NOMO-1 treated with DMSO at 0.1 percent for 48 hours (cell line): ENCODE data around the gene CELA2B.
A peak's percentile ranks its signal among the peaks of the same experiment; 100 is the strongest.
"Not testable (repeated sequence)": the region's sequence is repeated elsewhere in the genome, so short reads cannot be mapped to it uniquely, and the experiment has no call there.

Experiments
- DNase-seq: peaks from one replicate; lab custom pipeline; 2025; ENCODE audit not compliant: unreplicated experiment; lab: John Stamatoyannopoulos, UW

CELA2B gene

DNA sequence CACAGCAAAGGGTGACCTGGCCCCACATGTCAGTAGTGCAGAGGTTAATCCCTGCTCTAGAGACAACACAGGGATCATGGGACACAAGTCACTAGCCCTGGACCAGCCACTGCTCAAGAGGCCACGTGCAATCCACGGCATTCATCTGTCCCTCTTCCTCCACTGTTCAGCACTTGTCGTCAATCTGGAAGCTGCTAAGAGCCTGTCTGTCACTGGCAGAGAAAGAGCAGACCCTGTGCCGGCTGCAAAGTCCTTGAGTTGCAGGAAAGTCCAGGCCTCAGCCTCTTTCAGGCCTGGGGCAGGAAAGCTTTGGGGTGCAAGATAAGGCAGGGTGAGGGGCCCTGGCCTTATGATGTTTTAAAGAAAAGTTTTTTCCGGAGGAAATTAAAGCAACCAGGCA, 16.7 kb downstream of the CELA2B start:
- no peak for DNase-seq

DNA sequence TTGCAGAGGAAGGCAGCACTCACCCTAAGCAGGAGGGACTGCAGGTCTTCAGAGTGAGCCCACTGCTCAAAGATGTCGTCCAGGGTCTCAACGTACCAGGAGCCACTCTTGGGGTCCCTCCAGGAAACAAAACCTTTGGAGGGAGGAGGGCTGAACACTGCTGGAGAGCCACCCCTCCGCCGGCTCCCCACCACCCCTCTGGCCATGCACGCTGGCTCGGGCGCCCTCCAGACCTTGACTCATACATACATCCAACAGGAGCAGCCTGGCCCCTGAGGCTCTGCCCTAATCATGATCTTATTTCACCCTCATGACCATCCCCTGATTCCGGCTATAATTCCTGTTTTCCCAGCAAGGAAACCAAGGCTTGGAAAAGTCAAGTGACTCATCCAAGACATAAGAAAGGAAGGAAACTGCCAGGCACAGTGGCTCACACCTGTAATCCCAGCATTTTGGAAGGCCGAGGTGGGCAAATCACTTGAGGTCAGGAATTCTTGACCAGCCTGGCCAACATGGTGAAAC, 18.0 kb downstream of the CELA2B start:
- DNase-seq = no peak

DNA sequence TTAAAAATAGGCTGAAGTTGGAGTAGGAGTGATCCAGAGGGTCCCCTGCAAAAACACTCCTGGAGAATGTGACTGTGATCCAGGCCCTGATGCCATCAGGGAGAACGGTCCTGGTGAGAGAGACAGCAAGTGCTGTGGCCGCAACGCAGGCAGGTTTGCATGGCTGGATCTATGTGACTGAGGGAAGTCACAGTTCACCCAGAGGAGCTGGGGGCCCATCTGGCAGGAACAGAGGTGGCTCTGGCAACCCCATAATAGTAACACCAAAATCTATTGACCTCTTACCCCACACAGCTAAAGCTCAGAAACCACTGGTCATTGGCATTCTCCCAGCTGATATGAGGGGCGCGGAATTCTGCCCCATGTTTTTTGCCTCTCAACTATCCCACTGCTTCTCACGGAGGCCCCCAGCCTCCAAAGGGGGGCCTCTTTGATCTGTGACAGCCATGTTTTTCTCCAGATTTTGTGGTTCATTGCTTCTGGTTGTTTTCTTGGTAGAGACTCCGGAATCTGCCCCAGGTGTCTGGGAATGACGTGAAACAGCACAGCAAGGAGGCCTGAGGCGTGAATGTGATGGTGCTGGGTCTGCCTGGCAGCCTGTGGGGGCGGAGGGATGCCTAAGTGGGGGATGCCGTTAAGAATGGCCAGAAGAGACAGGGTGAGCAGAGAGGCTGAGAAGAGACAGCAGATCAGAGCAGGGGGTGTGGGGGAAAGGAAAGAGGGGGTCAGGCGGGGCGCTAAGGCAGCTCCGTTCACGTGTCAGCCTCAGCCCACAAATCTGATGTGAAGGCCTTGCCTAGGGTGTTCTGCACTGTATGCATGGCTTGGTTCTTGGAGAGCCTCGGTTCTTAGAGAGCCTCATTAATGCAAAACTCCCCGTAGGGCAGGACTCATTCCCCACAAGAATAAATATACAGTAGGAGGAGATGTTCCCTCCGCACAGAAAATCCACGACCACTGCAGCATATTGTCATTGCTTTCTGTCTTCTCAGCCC, 24.6 kb downstream of the CELA2B start:
- DNase-seq = no peak

DNA sequence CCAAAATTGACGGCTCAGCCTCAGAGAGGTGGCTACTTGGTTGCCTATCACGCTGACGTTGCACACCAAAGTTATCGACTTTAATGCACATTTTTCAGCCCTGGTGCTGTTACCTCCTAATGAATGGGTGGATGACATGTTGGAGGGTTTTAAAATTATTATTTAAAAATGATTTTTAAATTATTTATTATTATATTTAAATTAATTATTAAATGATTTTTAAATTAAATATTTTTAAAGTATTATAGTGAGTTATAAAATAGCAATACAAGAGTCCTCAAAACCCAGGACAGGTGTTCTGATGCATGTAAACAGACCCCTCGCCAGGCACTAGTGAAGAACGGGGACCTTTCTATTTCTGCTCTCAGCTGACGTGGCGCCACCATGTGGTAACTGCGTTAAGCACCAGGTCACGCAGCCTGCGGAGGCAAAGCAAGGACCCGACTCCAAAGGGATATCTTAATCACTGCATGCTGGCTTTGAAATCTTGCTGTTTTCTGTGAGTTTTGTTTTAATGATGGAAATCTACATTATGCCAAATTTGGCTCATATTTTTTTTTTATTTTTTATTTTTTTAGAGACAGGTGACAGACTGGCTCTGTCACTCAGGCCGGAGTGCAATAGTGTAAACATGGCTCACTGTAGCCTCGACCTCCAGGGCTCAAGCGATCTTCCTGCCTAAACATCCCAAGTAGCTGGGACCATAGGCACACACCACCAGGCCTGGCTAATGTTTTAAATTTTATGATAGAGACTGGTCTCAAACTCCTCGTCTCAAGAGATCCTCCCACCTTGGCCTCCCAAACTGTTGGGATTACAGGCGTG, 25.5 kb downstream of the CELA2B start:
- DNase-seq = peak; percentile 38

DNA sequence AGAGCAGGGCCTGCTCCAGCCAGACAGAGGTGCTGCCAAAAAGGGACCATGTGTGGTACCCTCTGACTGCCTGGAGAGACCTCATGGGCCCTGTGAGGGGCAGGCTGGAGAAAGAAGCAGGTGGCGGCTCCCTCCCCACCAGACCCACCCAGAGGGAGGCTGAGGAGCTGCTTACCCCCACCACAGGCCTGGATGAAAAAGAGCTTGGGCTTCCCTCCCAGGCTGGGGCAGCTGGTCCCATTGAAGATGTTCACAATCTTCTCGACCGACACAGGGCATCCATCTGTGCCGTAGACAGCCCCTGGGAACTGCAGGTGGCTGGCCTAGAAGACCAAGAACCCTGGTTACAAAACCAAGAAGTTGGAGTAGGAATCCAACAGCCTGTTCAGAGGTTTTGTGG, 28.5 kb downstream of the CELA2B start:
- no peak for DNase-seq

DNA sequence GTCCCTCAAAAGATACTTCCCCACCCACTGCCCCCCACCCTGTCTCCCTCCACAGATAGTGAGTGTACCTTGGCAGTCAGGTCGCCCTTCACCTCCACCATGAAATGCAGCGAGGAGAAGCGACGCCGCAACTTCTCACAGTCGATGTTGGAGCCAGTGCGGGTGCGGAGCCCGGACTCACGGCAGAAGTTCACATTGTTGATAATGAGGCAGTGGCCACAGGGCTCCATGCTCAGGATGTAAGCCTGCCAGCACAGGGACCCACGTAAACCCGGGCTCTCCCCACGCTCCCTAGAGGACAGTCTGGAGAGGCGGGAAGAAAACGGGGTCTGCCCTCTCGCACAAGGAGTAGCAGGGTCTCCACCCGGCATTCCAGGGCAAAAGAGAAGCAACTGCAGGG, 30.9 kb downstream of the CELA2B start:
- no peak for DNase-seq

DNA sequence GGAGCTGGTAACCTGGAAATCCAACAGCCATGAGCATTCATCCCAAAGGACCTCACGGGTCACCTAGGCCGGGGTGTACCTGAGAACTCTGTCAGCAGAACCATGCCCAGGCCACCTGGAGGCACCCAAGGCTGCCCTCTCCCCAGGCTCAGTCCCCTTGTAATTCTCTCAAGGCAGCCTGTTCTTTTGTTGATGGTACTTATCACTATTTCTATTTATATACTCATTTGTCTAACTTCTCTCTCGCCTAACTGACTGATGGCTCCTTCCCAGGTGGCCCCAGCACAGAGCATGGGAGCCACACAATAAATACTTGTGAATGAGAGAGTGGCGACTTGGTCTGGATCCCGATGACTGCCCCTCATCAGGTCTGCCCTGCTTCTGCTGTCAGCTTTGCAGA, 31.4 kb downstream of the CELA2B start:
- DNase-seq = no peak

DNA sequence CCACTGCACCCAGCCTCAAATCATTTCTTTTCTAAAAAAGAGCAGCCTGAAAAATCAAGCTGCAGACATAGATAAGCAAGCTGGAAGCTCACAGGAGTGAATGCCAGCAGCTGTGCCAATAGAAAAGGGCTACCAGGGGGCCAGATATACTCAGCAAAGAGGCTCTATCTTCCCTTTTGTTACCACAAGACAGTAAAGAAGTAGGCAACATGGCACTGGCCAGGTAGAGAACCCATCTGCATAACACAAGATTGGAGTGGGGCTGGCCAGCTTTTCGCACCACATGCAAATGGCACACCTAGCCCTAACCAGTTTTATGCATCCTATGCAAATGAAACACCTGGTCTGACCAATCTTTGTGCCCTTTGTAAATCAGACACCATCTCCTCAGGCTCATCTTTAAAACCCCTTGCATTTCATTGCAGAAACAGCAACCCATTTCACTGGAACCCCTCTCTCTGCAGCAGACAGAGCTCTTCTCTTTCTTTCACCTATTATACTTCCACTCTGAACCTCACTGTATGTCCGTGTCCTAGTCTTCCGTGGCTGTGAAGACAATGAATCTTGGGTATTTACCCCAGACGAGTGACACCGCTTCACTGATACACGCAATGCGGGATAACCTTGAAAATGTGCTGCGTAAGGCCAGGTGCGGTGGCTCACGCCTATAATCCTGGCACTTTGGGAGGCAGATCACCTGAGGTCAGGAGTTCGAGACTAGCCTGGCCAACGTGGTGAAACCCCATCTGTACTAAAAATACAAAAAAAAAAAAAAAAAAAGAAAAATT, 33.0 kb downstream of the CELA2B start:
- DNase-seq = no peak

DNA sequence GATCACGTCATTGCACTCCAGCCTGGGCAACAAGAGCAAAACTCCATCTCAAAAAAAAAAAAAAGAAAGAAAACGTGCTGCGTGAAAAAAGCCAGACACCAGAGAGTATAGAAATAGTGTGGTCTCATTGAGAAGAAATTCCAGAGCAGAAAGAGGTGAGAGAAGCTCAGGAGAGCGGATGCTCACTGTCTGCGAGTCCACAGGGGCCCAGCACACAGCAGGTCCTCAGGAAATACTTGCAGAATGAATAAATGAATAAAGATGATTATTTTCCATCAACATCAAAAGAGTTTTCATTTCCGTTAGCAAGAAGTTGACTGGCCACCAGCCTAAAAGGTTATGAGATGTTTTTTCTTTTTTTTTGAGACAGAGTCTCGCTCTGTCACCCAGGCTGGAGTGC, 33.7 kb downstream of the CELA2B start:
- no peak for DNase-seq

DNA sequence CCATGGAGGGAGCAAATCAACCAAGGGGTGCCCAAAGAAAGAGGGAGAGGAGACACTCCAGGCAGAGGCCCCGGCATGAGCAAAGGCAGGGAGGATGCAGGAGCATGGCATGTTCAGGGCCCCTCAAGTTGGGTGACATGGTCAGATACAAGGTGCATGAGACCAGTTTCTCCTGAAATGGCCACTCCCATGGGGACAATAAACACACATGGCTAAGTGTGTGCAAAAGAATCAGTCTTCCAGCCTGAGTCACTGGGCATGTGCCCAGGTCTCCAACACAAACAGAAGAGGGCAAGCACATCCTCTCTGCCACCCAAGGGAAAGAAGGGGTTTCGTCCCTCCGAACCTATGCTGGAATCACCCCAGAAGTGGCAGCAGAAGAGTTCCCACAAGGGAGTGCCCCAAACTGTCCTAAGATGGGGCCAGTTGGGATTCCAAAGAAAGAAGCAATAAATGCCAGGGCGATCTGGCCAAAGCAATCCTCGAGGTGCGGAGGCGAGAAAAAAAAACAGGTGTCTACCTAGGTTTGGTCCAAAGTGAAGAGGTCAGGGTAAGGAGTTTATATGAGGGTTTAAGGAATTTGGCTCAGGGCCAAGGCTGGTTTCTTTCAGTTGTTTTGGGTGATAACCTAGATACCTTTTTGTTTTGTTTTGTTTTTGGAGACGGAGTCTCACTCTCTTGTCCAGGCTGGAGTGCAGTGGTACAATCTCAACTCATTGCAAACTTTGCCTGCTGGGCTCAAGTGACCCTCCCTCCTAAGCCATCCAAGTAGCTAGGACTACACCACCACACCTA, 34.9 kb downstream of the CELA2B start:
- DNase-seq = no peak

DNA sequence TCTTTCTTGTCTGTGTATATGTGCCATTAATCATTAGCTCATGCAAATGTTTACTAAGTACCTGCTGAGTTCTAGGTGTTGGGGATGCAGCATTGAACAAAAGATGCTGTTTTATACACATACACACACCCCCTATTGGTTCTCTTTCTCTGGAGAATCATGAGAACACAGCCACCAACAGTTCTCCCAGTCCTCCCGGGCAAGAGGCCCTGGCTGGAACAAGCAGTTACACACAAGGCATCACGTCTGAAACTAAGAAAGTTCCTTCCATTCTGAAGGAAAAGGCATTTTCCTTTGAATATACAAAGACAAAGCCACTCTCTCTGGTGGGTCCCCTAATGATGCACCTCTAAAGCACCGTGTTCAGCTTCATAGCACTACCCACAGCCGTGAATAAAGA, 37.3 kb downstream of the CELA2B start:
- no peak for DNase-seq

DNA sequence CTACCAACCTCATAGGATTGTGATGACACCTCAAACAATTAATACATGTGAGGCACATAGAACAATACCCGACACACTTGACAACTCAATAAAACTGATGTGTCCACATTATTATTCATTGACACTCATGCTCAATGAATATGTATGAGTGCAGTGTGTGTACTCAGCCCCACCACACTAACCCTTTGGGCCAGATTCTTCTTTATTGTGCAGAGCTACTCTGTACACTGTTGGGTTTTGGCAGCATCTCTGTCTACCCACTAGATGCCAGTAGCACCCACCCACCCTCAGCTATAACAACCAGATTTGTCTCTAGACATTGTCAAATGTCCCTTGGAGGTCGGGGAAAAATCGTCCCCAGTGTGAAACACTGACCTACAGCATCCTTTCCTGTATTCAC, 38.0 kb downstream of the CELA2B start:
- DNase-seq = no peak

DNA sequence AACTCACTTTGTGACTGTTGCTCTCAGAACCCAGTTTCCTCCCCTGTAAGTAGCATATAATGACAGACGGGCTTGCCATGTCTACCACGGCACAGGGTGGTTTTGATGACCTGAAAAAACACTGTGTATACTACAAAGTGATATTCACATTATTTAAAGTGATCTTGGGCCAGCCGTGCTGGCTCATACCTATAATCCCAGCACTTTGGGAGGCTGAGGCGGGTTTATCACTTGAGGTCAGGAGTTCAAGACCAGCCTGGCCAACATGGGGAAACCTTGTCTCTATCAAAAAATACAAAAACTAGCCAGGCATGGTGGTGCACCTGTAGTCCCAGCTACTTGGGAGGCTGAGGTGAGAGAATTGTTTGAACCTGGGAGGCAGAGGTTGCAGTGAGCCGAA, 38.7 kb downstream of the CELA2B start:
- DNase-seq = not testable (repeated sequence)

DNA sequence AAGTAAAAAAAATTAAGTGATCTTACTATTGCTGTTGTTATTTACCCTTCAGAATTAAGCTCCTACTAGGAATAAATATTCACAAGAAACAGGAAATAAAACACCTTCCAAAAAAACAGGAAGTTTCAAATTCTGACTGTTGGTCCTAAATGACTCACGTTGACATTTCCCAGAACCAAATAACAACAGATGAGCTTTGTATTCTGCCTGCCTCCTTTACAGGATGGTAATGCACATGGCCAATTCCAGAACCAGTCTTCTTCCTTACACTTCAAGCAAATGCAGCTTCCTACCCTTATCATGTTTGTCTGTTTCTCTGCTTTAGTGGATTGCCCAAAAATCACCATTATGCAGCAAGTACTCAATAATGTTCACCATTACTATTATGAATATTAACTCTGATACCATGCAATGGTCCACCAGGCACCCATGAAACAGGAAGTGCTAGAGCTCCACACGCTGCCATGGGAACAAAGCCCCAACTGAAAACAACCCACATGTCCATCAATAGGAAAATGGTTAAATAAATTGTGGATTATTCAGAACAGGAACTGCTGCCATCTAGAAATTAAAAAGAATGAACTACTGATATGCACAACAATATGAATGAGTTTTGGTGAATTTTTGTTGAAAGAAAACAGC, 39.2 kb downstream of the CELA2B start:
- peak; percentile 47 for DNase-seq

DNA sequence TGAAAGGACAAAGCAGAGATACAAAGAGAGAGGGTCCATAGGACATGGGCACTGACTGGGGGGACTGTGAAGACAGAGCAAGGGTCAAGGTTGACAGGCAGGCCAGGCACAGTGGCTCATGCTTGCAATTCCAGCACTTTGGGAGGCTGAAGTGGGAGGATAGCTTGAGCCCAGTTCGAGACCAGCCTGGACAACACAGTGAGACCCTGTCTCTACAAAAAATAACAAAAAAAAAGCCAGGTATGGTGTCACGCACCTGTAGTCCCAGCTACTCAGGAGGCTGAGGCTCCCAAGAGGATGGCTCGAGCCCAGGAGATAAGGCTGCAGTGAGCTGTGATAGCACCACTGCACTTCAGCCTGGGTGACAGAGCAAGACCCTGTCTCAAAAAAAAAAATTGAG, 43.7 kb downstream of the CELA2B start:
- no peak for DNase-seq

DNA sequence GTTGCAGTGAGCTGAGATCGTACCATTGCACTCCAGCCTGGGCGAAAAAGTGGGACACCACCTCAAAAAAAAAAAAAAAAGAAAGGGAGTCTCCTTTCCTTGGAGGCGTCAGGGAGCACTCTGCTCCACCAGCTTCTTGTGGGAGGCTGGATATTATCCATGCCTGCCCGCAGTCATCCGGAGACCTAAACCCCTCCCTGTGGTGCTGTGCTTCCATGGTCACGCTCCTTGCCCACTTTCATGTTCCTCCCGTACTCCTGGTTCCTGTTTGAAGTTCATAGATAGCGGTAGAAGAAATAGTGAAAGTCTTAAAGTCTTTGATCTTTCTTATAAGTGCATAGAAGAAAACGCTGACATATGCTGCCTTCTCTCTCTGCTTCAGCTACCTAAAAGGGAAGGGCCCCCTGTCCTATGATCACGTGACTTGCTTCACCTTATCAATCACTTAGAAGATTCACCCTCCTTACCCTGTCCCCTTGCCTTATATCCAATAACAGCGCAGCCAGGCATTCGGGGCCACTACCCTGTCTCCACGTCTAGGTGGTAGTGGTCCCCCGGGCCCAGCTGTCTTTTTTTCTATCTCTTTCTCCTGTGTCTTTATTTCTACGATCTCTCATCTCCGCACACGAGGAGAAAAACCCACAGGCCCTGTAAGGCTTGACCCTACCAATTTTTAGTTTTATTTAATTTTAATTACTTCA, 45.5 kb downstream of the CELA2B start:
- not testable (repeated sequence) for DNase-seq

DNA sequence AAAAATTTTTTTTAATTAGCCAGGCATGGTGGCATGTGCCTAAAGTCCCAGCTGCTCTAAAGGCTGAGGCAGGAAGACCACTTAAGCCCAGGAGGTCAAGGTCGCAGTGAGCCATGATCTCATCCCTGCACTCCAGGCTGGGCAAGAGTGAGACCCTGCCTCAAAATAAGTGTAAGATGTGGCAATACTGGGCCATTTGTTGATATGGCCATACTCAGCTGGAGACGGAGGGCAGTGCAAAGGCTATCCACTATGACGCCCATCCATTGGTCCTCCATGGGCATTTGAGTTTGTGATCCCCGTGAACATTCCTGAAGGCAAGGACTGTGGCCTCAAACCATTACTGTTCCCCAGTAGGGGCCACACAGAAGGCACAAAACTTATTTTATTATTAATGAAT, 46.6 kb downstream of the CELA2B start:
- no peak for DNase-seq

DNA sequence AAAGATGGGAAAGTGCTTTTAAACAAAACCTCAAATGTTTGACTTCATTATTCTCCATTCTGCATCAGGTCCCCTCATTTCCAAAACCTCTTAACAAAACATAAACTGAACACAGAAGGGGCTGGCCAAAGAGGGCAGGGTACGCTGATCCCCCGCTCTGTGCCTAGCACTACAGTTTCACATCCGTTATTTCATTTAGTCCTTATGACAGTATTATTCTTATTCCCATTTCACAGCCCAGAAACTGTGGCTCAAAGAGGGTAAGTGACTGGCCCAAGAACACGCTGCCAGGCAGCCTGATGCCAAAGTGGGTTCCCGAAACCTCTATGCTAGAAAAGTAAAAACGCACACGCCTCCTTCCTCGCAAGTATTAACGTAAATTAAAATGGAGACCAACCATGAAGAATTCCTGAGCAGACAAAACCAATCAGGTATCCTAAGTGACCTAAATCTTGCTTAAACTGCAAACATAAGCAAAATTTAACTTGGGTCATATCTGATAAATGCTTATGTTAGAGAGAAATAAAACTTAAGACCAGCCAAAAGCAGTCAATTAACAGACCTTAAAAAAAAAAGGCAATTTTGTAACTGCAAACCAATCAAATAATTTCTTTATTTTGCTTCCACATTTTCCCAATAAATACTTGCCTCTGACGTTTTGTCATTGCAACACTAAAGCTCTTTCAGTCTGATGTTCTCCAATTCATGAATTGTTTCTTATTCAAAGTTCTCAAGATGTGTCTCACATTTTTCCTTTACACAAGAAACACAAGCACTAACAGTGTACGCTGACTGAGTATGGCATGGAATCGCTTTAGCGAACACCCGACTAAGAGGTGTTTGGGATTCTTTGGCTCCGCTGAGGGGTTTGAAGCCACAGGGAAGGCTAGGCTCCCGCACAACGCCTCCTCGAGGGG, 47.5 kb downstream of the CELA2B start:
- DNase-seq = peak; percentile 16
